Epithelial cell of esophagus (primary cell): ENCODE results near the gene CKS1B.

Source experiments
- DNase-seq: peaks from one replicate; pipeline ENCODE4 v3.0.0; 2010; ENCODE audit warnings: low read depth
- H3K4me3 ChIP-seq: 2 replicates; pipeline ENCODE4 v1.5.1; 2011; ENCODE audit warnings: mild to moderate bottlenecking, low read length, control low read depth
- TF ChIP-seq, protein P1 (sequence below): IDR thresholded peaks from 2 replicates; pipeline ENCODE4 v1.5.1; 2011; ENCODE audit warnings: low read depth, mild to moderate bottlenecking, low read length, control low read depth, inconsistent platforms; ENCODE audit not compliant: insufficient read depth; ENCODE audit errors: missing control alignments

CKS1B gene

GRCh38 chr1:155026154-155026553 lies 51.7 kb downstream of the CKS1B start:
- TF ChIP-seq, protein P1, sequence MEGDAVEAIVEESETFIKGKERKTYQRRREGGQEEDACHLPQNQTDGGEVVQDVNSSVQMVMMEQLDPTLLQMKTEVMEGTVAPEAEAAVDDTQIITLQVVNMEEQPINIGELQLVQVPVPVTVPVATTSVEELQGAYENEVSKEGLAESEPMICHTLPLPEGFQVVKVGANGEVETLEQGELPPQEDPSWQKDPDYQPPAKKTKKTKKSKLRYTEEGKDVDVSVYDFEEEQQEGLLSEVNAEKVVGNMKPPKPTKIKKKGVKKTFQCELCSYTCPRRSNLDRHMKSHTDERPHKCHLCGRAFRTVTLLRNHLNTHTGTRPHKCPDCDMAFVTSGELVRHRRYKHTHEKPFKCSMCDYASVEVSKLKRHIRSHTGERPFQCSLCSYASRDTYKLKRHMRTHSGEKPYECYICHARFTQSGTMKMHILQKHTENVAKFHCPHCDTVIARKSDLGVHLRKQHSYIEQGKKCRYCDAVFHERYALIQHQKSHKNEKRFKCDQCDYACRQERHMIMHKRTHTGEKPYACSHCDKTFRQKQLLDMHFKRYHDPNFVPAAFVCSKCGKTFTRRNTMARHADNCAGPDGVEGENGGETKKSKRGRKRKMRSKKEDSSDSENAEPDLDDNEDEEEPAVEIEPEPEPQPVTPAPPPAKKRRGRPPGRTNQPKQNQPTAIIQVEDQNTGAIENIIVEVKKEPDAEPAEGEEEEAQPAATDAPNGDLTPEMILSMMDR = no peak
- H3K4me3 ChIP-seq = no peak overlapping the region
- DNase-seq = peak; percentile 46

- no peak overlapping the region for H3K4me3 ChIP-seq
- TF ChIP-seq, protein P1 = no peak
- DNase-seq = peak; percentile 58
Observed at GRCh38 chr1:155026588-155026987, 52.1 kb downstream of the CKS1B start.
